Measurements from ENCODE around the gene ASB3. TPM values are rescaled to one million over a fixed set of nuclear protein-coding genes. Genes with fewer than 3 reads are reported as not detected.

Gene ASB3
- total and polyA plus RNA-seq, 2 donors (not counting 1 experiment from before 2014, with no cell fraction given): 15.9 to 30.7 TPM

- Histone ChIP-seq H3K9me3 (ENCODE audit: control extremely low read depth in 1 of 3, control insufficient read depth in 2 of 3, insufficient read depth in 1 of 3, low read length in 2 of 3) (no peaks in the 10 kb centered on the region), H3K4me3 (ENCODE audit: control extremely low read depth in 1 of 5, extremely low read depth in 1 of 5, insufficient read depth in 1 of 5, low read depth in 2 of 5, low read length in 4 of 5) (no peak overlapping the region), H3K4me2 (replicated peaks; ENCODE audit: low read depth, low read length, poor library complexity, severe bottlenecking) (no peak overlapping the region), H4K20me1 (ENCODE audit: control insufficient read depth, insufficient read depth, low read length, poor library complexity, severe bottlenecking) (no peaks in the 10 kb centered on the region), H3K36me3 (replicated peaks in 1 of 2; ENCODE audit: control extremely low read depth in 1 of 2, control insufficient read depth in 1 of 2, extremely low read depth in 1 of 2, insufficient read depth in 2 of 2, low read length in 1 of 2) (no peaks in the 10 kb centered on the region), H2AFZ (ENCODE audit: insufficient read depth, low read depth, low read length, poor library complexity, severe bottlenecking) (no peak overlapping the region), H3K27me3 (replicated peaks in 1 of 4; ENCODE audit: control extremely low read depth in 1 of 4, control insufficient read depth in 3 of 4, insufficient read depth in 4 of 4, low read length in 3 of 4) (no peaks in the 10 kb centered on the region), H3K79me2 (ENCODE audit: control insufficient read depth, insufficient read depth, low read length) (no peaks in the 10 kb centered on the region), H3K9ac (ENCODE audit: low read length) (no peak overlapping the region), H3K4me1 (ENCODE audit: control insufficient read depth in 2 of 2, insufficient read depth in 2 of 2, low read length in 2 of 2) (no peaks in the 10 kb centered on the region), H3K27ac (ENCODE audit: low read length in 2 of 2) (no peak overlapping the region)
- no peak for ATAC-seq (ENCODE audit: low read depth)
- no peaks in the 10 kb centered on the region for H3K9me3 Mint-ChIP-seq (ENCODE audit: insufficient read depth)
- ChIA-PET CTCF (no interaction called here), POLR2A (no interaction called here)
- DNase-seq: no peak
- TF ChIP-seq EZH2 (IDR thresholded peaks at IDR 0.05; ENCODE audit: borderline replicate concordance, insufficient read depth, low read depth, low read length, poor library complexity, severe bottlenecking) (no peak), CTCF (IDR thresholded peaks at IDR 0.05) (no peak)
- intact Hi-C loops (cut with micrococcal nuclease): no loop called here
- no CpG with 5 or more reads among the region's 3 CpGs for WGBS (ENCODE audit: insufficient coverage)
- no peak overlapping the region for H3K27ac Mint-ChIP-seq
- no peaks in the 10 kb centered on the region for H3K27me3 Mint-ChIP-seq
- H3K4me1 Mint-ChIP-seq: no peaks in the 10 kb centered on the region
- no peak overlapping the region for H3K4me3 Mint-ChIP-seq
Observed at GRCh38 chr2:53635694-53636093, 151.1 kb downstream of the ASB3 start.

GRCh38 chr2:53633441-53633840 lies 153.3 kb downstream of the ASB3 start:
- no peak for DNase-seq
- no peak overlapping the region for H3K9ac ChIP-seq (ENCODE audit: low read length)
- H3K27me3 ChIP-seq (replicated peaks in 1 of 4; ENCODE audit: control extremely low read depth in 1 of 4, control insufficient read depth in 3 of 4, insufficient read depth in 4 of 4, low read length in 3 of 4): no peaks in the 10 kb centered on the region
- 100% methylated on average over 1 of the region's 1 CpG for WGBS (ENCODE audit: insufficient coverage)
- H3K9me3 ChIP-seq (ENCODE audit: control extremely low read depth in 1 of 3, control insufficient read depth in 2 of 3, insufficient read depth in 1 of 3, low read length in 2 of 3): no peaks in the 10 kb centered on the region
- H3K27ac ChIP-seq (ENCODE audit: low read length in 2 of 2): no peak overlapping the region
- ChIA-PET POLR2A (no interaction called here), CTCF (no interaction called here)
- Mint-ChIP-seq H3K27ac (no peak overlapping the region), H3K4me3 (no peak overlapping the region), H3K4me1 (no peaks in the 10 kb centered on the region), H3K27me3 (no peaks in the 10 kb centered on the region), H3K9me3 (ENCODE audit: insufficient read depth) (no peaks in the 10 kb centered on the region)
- ATAC-seq (ENCODE audit: low read depth): no peak
- H3K36me3 ChIP-seq (replicated peaks in 1 of 2; ENCODE audit: control extremely low read depth in 1 of 2, control insufficient read depth in 1 of 2, extremely low read depth in 1 of 2, insufficient read depth in 2 of 2, low read length in 1 of 2): no peaks in the 10 kb centered on the region
- no peaks in the 10 kb centered on the region for H3K4me1 ChIP-seq (ENCODE audit: control insufficient read depth in 2 of 2, insufficient read depth in 2 of 2, low read length in 2 of 2)
- no peak overlapping the region for H3K4me2 ChIP-seq (replicated peaks; ENCODE audit: low read depth, low read length, poor library complexity, severe bottlenecking)
- TF ChIP-seq CTCF (IDR thresholded peaks at IDR 0.05): no peak
- no peak for TF ChIP-seq EZH2 (IDR thresholded peaks at IDR 0.05; ENCODE audit: borderline replicate concordance, insufficient read depth, low read depth, low read length, poor library complexity, severe bottlenecking)
- H2AFZ ChIP-seq (ENCODE audit: insufficient read depth, low read depth, low read length, poor library complexity, severe bottlenecking): no peak overlapping the region
- H3K4me3 ChIP-seq (ENCODE audit: control extremely low read depth in 1 of 5, extremely low read depth in 1 of 5, insufficient read depth in 1 of 5, low read depth in 2 of 5, low read length in 4 of 5): no peak overlapping the region
- intact Hi-C loops (cut with micrococcal nuclease): no loop called here
- H4K20me1 ChIP-seq (ENCODE audit: control insufficient read depth, insufficient read depth, low read length, poor library complexity, severe bottlenecking): no peaks in the 10 kb centered on the region
- H3K79me2 ChIP-seq (ENCODE audit: control insufficient read depth, insufficient read depth, low read length): no peaks in the 10 kb centered on the region

Data from B cell (primary cell).